Frontal cortex (tissue), 4 donors: ENCODE data around the gene COL4A2. TPM values are rescaled to one million over a fixed set of nuclear protein-coding genes. Genes with fewer than 3 reads are reported as not detected.
"Not testable (repeated sequence)": the region's sequence is repeated elsewhere in the genome, so short reads cannot be mapped to it uniquely, and the experiment has no call there.

Experiments used
- DNase-seq, 2 donors: peaks; one replicate each; pipeline ENCODE4 v3.0.0; 2012; ENCODE audit warnings: low spot score in 2 of 2
- FAIRE-seq: peaks from 2 replicates; lab custom pipeline; 2012; peaks lifted over from hg19 to GRCh38; lab: Jason Lieb, UNC
- total RNA-seq: library from RNA; depleted of rRNA; stranded (reverse); fragments of >200 nt; gene quantifications from one replicate; pipeline ENCODE4 v1.2.3, GENCODE V29; 2014
- donor health status: control.
- donor health status: control.
- donor health status: control.

The COL4A2 gene
- total RNA-seq, 1 donor from 2014 or later: 47.3 TPM

DNA sequence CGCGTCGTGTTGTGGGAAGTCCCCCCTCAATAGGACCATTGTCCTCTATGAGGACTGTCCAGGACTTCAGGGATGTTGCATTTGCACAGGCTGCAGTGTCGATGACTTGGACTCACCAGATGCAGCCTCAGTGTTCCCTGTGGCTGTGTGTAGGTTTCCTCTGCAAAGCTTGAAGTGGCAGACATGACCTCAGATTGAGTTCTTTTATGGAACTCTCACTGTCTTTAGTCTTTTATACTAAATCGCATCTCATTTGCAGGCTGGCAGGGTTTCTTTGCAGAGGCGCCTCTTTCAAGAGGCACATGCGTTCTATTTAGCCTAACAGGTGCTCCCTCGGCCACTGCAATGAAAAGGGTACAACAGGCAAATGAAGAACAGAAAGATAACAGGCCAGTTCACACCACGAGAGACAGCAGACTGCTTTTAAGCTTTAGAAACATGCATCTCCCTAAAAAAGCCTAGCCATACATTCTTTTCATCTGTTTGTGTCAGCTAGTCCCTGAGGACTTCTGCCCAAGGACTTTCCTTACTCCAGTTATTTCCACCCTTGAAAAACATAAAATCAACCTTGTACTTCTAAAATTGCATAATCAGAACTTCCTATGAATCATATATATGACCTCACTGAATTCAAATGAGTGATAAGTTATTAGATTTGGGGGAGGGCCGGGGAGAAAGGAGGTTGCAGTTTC lies 136.0 kb downstream of the COL4A2 start:
- no peak for FAIRE-seq
- no peak for DNase-seq

- FAIRE-seq (no peak), DNase-seq (no peak)
Measured at GRCh38 chr13:110443622-110444225, 136.6 kb downstream of the COL4A2 start.

- no peak for FAIRE-seq
- peak in 1 of 2 donors; percentile 30 for DNase-seq
Measured at GRCh38 chr13:110444226-110444653, 137.2 kb downstream of the COL4A2 start.

DNA sequence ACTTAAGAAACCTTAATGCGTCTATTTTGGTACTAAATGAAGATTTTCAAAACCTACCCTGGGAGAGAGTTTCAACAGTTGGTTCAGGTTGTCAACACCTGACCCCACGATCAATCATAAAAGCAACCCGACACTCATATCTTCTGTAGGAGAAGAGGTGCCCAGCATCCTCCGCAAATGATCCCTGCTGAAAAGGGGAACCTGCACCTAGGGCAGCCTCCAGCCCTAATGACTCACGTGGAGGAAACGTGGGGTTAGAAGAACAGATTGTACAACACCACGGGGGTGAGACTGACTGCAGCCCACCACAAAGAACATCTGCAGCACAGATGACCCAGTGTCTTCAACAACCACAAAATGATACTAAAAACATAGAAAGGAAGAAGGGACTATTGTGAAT lies 138.1 kb downstream of the COL4A2 start:
- FAIRE-seq: no peak
- no peak for DNase-seq

DNA sequence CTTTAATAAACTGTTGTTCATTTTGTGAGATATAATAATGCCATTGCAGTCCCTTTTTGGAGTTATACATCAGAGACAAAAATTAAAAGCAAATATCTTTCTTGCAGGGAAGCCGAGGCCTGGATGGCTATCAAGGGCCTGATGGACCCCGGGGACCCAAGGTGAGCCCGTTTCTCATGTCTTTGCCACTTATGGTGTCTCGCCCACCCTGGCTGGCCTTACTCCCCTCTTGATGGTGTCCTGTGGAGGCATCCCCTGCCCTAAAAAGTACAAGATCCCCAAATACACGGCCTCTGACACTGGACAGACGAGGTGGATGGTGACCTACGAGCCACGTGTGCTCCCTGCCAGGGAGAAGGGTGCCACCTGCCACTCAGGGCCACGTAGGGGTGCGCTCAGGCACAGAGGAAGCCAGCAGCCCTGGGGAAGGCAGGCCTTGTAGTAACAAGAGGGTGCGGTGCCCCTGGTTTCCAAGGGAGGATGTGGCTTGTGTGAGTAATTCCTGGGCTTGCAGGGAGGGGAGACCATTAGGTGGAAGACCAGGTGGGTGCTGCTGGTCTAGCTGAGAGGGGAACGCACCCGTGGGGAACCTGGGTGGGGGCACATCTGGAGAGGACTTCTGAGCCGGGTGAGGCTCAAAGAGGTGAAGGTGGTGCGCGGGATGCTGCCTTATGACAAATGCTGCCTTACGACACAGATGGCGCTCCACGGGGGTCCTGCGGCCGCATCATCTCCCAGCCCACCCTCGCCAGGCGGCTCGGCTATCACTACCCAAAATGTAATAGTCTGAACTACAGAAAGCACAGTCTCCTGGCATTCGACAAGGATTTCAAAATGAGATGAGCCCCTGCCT lies 138.9 kb downstream of the COL4A2 start:
- DNase-seq (no peak), FAIRE-seq (no peak)

- DNase-seq (no peak), FAIRE-seq (no peak)
Measured at GRCh38 chr13:110446575-110446890, 139.4 kb downstream of the COL4A2 start.

DNA sequence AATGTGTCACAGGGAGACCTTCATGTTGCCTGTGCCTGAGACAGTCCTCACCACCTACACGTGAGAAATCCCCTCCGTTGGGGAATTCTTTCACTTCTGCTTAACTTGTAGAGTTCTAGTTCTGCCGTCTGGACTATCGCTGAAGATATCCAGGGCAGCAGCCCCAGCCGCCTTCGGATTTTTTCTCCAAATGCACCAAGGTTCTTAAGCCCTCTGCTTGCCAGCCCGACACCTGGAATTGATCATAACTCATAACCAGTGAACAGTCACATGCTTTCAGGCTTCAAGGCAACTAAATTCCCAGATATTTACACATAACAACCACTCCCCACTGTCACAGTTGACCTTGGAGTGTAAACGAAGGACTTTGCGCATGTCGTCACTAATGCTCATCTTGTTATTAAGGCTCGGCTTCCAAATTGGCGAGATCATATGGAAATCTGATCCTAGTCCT lies 140.0 kb downstream of the COL4A2 start:
- DNase-seq (no peak), FAIRE-seq (no peak)

DNA sequence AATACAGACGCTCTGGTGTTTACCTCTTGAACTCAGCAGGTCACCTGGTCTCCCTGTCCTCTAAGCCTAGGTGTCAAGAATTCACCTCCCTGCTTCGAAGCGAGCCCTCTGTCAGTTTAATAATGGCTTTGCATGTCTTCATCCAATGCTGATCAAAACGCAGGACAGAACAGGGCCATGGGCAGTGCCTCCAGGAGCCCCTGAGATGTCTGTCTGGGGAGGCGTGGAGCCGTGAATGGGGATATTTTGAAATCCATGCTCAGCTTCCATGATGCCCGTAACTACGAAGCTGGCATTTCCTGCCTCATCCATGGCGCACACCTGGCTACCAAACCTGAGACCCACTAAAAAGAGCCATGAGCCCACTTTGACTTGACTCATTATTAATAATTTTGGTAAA lies 140.7 kb downstream of the COL4A2 start:
- FAIRE-seq (no peak), DNase-seq (no peak)

DNA sequence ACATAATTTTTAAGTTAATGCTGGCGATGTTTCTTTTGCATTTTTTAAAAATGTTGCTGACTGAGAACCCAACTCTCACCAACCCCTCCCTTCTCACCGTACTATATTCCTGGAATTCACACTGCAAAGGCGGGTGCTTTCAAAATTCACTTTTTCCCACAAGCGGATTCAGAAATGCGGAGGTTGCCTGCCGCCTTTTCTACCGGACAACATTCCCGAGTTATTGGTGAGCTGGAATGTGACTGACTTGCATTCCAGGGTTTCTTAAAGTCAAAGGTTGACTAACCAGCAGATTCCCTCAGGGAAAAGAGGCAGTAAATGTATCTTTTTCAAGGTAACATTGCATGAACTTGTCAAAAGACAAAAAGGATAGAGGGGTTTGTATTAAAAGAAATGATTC lies 141.1 kb downstream of the COL4A2 start:
- FAIRE-seq (no peak), DNase-seq (no peak)

DNA sequence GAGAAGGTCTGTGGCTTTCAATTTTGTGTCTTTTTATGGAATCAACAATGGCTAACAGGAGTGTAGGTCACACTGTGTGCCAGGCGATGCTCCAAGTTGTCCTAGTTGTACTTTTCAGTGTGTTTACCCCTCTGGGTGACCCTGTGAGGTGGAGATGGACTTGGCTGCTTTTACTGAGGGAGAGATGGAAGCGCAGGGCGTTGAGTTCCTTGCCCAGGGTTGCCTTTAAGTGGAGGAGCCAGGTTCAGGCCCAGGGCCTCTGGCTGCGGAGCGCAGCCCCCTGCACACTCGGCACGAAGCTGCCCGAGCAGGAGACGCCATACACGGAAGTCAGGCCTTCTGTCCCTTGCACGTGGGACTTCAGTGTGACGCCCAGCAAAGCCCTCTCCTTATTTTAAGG lies 141.6 kb downstream of the COL4A2 start:
- FAIRE-seq (no peak), DNase-seq (no peak)

- no peak for FAIRE-seq
- DNase-seq: no peak
Measured at GRCh38 chr13:110449219-110450015, 142.3 kb downstream of the COL4A2 start.

GRCh38 chr13:110450016-110450900 lies 143.2 kb downstream of the COL4A2 start:
- FAIRE-seq (no peak), DNase-seq (no peak)

GRCh38 chr13:110450941-110451730 lies 144.1 kb downstream of the COL4A2 start:
- no peak for FAIRE-seq

GRCh38 chr13:110453091-110453490 lies 146.0 kb downstream of the COL4A2 start:
- FAIRE-seq, DNase-seq: not testable (repeated sequence)

More at GRCh38 chr13:110450941-110451730, 144.1 kb downstream of the COL4A2 start:
- no peak for DNase-seq

- DNase-seq (no peak), FAIRE-seq (no peak)
Measured at GRCh38 chr13:110453797-110454196, 146.7 kb downstream of the COL4A2 start.

- no peak for DNase-seq
- FAIRE-seq: no peak
Measured at GRCh38 chr13:110454227-110454859, 147.3 kb downstream of the COL4A2 start.

GRCh38 chr13:110454956-110455355 lies 147.9 kb downstream of the COL4A2 start:
- DNase-seq (no peak), FAIRE-seq (no peak)

GRCh38 chr13:110455444-110455843 lies 148.4 kb downstream of the COL4A2 start:
- FAIRE-seq (no peak), DNase-seq (no peak)
